HEK293T (cell line): ENCODE measurements around the gene IGFBP3.

ENCODE experiments used
- CTCF ChIA-PET: fragments of 350-600 bp; formaldehyde crosslinking; extraction: SDS; loops from one replicate; lab custom pipeline; 2021; ENCODE audit warnings: antibody characterized with exemption, inconsistent platforms; lab: Yijun Ruan, JAX
- POLR2A ChIA-PET: fragments of 350-600 bp; formaldehyde crosslinking; extraction: SDS; loops from one replicate; lab custom pipeline; 2020; ENCODE audit warnings: antibody characterized with exemption, inconsistent platforms; lab: Yijun Ruan, JAX
- DNase-seq: peaks from one replicate; pipeline ENCODE4 v3.0.0; 2012; ENCODE audit warnings: mixed read lengths; ENCODE audit errors: extremely low spot score
- ARNT ChIP-seq: fragments of 450-650 bp; IDR thresholded peaks from 2 replicates; pipeline ENCODE4 v1.6.1; 2017; ENCODE audit warnings: mild to moderate bottlenecking
- BHLHE40 ChIP-seq: fragments of 450-650 bp; IDR thresholded peaks from 2 replicates; pipeline ENCODE4 v1.6.1; 2016; ENCODE audit warnings: mild to moderate bottlenecking, moderate library complexity, borderline replicate concordance
- CTBP1 ChIP-seq: fragments of 450-650 bp; IDR thresholded peaks from 2 replicates; pipeline ENCODE4 v1.6.1; 2016; ENCODE audit warnings: borderline replicate concordance
- ELF4 ChIP-seq: fragments of 450-650 bp; IDR thresholded peaks from 2 replicates; pipeline ENCODE4 v1.6.1; 2017; ENCODE audit warnings: antibody characterized with exemption
- FOXA1 ChIP-seq: fragments of 450-650 bp; IDR thresholded peaks from 2 replicates; pipeline ENCODE4 v1.6.1; 2016; ENCODE audit warnings: mild to moderate bottlenecking
- FOXK2 ChIP-seq: fragments of 450-650 bp; IDR thresholded peaks from 2 replicates; pipeline ENCODE4 v1.6.1; 2016; ENCODE audit warnings: mild to moderate bottlenecking
- FOXM1 ChIP-seq: fragments of 450-650 bp; IDR thresholded peaks from 2 replicates; pipeline ENCODE4 v1.6.1; 2017; ENCODE audit warnings: mild to moderate bottlenecking, borderline replicate concordance
- HDGF ChIP-seq: fragments of 450-650 bp; IDR thresholded peaks from 2 replicates; pipeline ENCODE4 v1.6.1; 2017; ENCODE audit warnings: antibody characterized with exemption, borderline replicate concordance
- L3MBTL2 ChIP-seq: fragments of 450-650 bp; conservative IDR thresholded peaks from 2 replicates; pipeline ENCODE4 v1.6.1; 2016; ENCODE audit warnings: mild to moderate bottlenecking
- LEF1 ChIP-seq: fragments of 450-650 bp; IDR thresholded peaks from 2 replicates; pipeline ENCODE4 v1.6.1; 2017; ENCODE audit warnings: mild to moderate bottlenecking, borderline replicate concordance
- NFRKB ChIP-seq: fragments of 450-650 bp; IDR thresholded peaks from 2 replicates; pipeline ENCODE4 v1.6.1; 2016; ENCODE audit warnings: mild to moderate bottlenecking, moderate library complexity
- PKNOX1 ChIP-seq: fragments of 450-650 bp; IDR thresholded peaks from 2 replicates; pipeline ENCODE4 v1.6.1; 2016
- SP1 ChIP-seq: fragments of 450-650 bp; IDR thresholded peaks from 2 replicates; pipeline ENCODE4 v1.6.1; 2017
- SUZ12 ChIP-seq: fragments of 450-650 bp; IDR thresholded peaks from 2 replicates; pipeline ENCODE4 v1.6.1; 2016; ENCODE audit warnings: mild to moderate bottlenecking
- TARDBP ChIP-seq: fragments of 450-650 bp; IDR thresholded peaks from 2 replicates; pipeline ENCODE4 v1.6.1; 2016
- ZNF384 ChIP-seq: fragments of 450-650 bp; IDR thresholded peaks from 2 replicates; pipeline ENCODE4 v1.6.1; 2016

The IGFBP3 gene

GRCh38 chr7:45910855-45911254 is 10.2 kb downstream of the IGFBP3 start:
- ChIA-PET CTCF (no interaction called here), POLR2A (no interaction called here)
- DNase-seq, result no peak
- no peak for TF ChIP-seq ZNF384
- no peak for TF ChIP-seq LEF1
- TF ChIP-seq BHLHE40, result no peak
- TF ChIP-seq ELF4, result no peak

GRCh38 chr7:45909561-45909960 is 11.5 kb downstream of the IGFBP3 start:
- CTCF ChIA-PET, result interaction anchor here (1.5 kb wide), 1 partner anchor 8 kb away, joined by 3 read pairs; no protein-coding TSS in a partner anchor
- TF ChIP-seq ZNF384, result no peak
- no peak for TF ChIP-seq HDGF
- TF ChIP-seq SP1, result no peak
- TF ChIP-seq ELF4, result no peak
- no peak for TF ChIP-seq ARNT
- TF ChIP-seq PKNOX1, result no peak
- no peak for TF ChIP-seq SUZ12
- TF ChIP-seq LEF1, result no peak
- no peak for TF ChIP-seq TARDBP
- DNase-seq, result no peak
- POLR2A ChIA-PET, result no interaction called here

- no peak for DNase-seq
- POLR2A ChIA-PET, result no interaction called here
- TF ChIP-seq BHLHE40 (no peak), CTBP1 (no peak), SP1 (no peak), FOXK2 (no peak), HDGF (no peak), FOXM1 (no peak), ELF4 (no peak), NFRKB (no peak), L3MBTL2 (no peak), LEF1 (no peak), ZNF384 (no peak), PKNOX1 (no peak), TARDBP (no peak), SUZ12 (no peak), FOXA1 (no peak), ARNT (no peak)
- CTCF ChIA-PET, result interaction anchor here (1.6 kb wide), 1 partner anchor 20 kb away, joined by 8 read pairs; no protein-coding TSS in a partner anchor
Observed at GRCh38 chr7:45902820-45903219, 18.3 kb downstream of the IGFBP3 start.

- TF ChIP-seq PKNOX1 (no peak), BHLHE40 (no peak), NFRKB (no peak), TARDBP (no peak), FOXA1 (no peak), LEF1 (no peak)
- POLR2A ChIA-PET, result no interaction called here
- no peak for DNase-seq
- CTCF ChIA-PET, result interaction anchor here (1.6 kb wide), 1 partner anchor 21 kb away, joined by 8 read pairs; no protein-coding TSS in a partner anchor
Observed at GRCh38 chr7:45901566-45901965, 19.5 kb downstream of the IGFBP3 start.

- no peak for TF ChIP-seq PKNOX1
- no peak for TF ChIP-seq ELF4
- POLR2A ChIA-PET, result no interaction called here
- CTCF ChIA-PET, result no interaction called here
Observed at GRCh38 chr7:45898222-45898621, 22.9 kb downstream of the IGFBP3 start.

GRCh38 chr7:45897042-45897690 is 23.9 kb downstream of the IGFBP3 start:
- CTCF ChIA-PET, result no interaction called here
- POLR2A ChIA-PET, result no interaction called here
- DNase-seq, result no peak

More at GRCh38 chr7:45898222-45898621, 22.9 kb downstream of the IGFBP3 start:
- DNase-seq, result no peak

More at GRCh38 chr7:45897042-45897690, 23.9 kb downstream of the IGFBP3 start:
- TF ChIP-seq ZNF384, result no peak
- TF ChIP-seq CTBP1, result no peak
- no peak for TF ChIP-seq NFRKB
- TF ChIP-seq PKNOX1, result no peak
- no peak for TF ChIP-seq LEF1
- TF ChIP-seq SUZ12, result no peak
- no peak for TF ChIP-seq ELF4
- no peak for TF ChIP-seq HDGF
- TF ChIP-seq BHLHE40, result no peak
- TF ChIP-seq FOXA1, result no peak
- no peak for TF ChIP-seq SP1
- TF ChIP-seq ARNT, result no peak
- TF ChIP-seq L3MBTL2, result no peak
- no peak for TF ChIP-seq TARDBP
- TF ChIP-seq FOXM1, result no peak
- no peak for TF ChIP-seq FOXK2
